Measurements from ENCODE around the gene RBPJ. TPM values are rescaled to one million over a fixed set of nuclear protein-coding genes. Genes with fewer than 3 reads are reported as not detected.

Gene RBPJ
- total RNA-seq, 6 experiments from 2014 or later, result 12.0 to 29.3 (median 19.6) TPM

DNA sequence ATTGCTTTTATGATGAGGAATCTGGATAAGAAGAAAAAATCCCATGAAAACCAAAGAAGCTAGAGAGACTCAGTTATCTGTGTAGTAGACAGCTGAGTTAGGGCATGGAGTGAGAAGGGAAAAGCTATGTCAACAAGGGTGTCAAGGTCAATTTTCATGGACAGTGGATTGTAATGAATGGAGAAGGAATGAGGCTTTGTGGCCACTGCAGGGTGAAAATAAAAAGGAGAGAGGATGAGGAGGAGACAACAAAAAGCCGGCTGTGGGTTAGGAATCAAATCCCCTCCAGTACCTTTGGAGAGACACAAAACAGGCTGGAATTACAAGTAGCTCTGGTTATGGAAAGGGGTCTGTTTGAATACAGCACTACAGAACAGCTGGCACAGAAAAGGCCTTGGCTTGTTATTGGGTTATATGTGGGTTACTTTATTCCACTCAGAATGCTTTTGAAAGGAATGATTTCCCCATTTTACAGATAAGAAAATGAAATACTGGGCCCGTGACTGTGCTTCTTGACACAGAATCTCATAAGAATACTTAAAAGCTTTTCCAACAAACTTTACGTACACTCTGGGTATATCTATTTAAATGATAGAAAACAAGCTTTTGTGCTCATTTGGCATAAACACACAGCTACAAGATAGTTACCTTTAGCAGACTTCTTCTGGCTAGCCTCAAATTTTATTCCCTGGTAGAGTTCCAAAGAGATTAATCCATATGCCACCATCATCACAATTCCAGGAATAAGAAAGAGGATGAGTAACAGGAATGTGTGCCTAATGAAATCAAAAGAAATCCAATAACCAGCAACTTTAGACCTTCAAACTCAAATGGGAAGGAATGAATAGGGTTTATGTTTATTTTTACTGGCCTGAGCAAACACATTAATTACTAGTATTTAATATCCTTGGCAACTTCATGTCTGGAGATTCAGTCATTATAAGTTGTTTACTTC, 162.0 kb downstream of the RBPJ start:
- intact Hi-C loops (cut with DNase I), result no loop called here
- no peaks in the 10 kb centered on the region for H3K4me1 ChIP-seq
- H3K9me3 ChIP-seq, result no peaks in the 10 kb centered on the region
- TF ChIP-seq POLR2A (IDR thresholded peaks at IDR 0.05) (no peak), CTCF (IDR thresholded peaks at IDR 0.05) (no peak)
- H3K4me3 ChIP-seq, result no peak overlapping the region
- DNase-seq (no peak), ATAC-seq (no peak)
- 52% methylated on average over 3 of the region's 3 CpGs for WGBS (ENCODE audit: insufficient coverage, low coverage, low lambda C conversion rate, missing lambda C conversion rate)
- no peaks in the 10 kb centered on the region for H3K36me3 ChIP-seq
- no peaks in the 10 kb centered on the region for H3K27me3 ChIP-seq
- H3K27ac ChIP-seq, result no peak overlapping the region

DNA sequence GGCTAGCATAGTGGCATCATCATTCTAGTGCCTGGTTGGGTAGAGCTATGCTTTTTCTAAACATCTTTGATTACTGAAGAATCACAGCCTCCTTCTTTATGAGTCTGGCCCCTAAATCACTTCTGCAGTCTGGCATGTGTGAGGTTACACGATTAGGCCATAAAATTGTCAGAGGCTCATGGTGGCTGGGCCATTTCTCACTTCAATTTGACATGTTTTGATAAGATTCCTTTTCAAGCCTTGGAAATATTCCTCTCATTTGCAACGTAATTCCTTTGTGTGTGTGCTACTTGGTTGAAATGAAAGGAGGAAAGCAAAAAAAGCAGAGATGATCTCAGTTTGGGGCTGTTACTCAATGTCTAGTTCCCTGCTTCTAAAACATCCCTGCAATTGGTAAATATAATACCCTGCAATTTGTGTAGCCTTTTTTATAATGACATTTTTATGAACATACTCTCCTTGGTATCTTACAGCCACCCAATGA, 163.3 kb downstream of the RBPJ start:
- H3K27me3 ChIP-seq, result no peaks in the 10 kb centered on the region
- WGBS (ENCODE audit: insufficient coverage, low coverage, low lambda C conversion rate, missing lambda C conversion rate), result 26% methylated on average over 2 of the region's 2 CpGs
- no peak overlapping the region for H3K27ac ChIP-seq
- no peak overlapping the region for H3K4me3 ChIP-seq
- no peaks in the 10 kb centered on the region for H3K36me3 ChIP-seq
- DNase-seq, result no peak
- H3K4me1 ChIP-seq, result no peaks in the 10 kb centered on the region
- ATAC-seq, result no peak
- H3K9me3 ChIP-seq, result no peaks in the 10 kb centered on the region
- TF ChIP-seq CTCF (IDR thresholded peaks at IDR 0.05) (no peak), POLR2A (IDR thresholded peaks at IDR 0.05) (no peak)
- intact Hi-C loops (cut with DNase I), result no loop called here

DNA sequence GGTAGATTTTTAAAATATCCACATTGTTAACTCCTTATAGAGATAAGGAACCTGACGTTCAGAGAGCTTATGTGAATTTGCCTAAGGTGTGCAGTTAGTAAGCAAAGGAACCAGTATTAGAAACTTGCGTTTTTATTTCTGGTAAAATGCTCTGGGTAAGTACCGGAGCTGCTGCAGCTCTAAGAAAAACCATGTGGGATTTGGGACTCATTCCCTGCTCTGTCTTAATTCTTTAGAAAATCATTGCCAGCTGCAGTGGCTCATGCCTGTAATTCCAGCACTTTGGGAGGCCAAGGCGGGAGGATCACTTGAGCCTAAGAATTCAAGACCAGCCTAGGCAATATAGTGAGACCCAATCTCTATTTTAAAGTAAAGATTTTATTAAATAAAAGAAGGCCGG, 163.7 kb downstream of the RBPJ start:
- Histone ChIP-seq H3K27ac (no peak overlapping the region), H3K4me1 (no peaks in the 10 kb centered on the region), H3K4me3 (no peak overlapping the region), H3K27me3 (no peaks in the 10 kb centered on the region), H3K9me3 (no peaks in the 10 kb centered on the region), H3K36me3 (no peaks in the 10 kb centered on the region)
- no peak for DNase-seq
- intact Hi-C loops (cut with DNase I), result no loop called here
- no peak for ATAC-seq
- 71% methylated on average over 4 of the region's 5 CpGs for WGBS (ENCODE audit: insufficient coverage, low coverage, low lambda C conversion rate, missing lambda C conversion rate)
- TF ChIP-seq CTCF (IDR thresholded peaks at IDR 0.05) (no peak), POLR2A (IDR thresholded peaks at IDR 0.05) (no peak)

Other genes starting within 250 kb of the RBPJ start
- gene CCKAR, start 169.5 kb downstream of the RBPJ start, total RNA-seq, result not detected